Prostate gland (tissue), 2 donors: Measurements from ENCODE around the gene ZNF761. TPM values are rescaled to one million over a fixed set of nuclear protein-coding genes. Genes with fewer than 3 reads are reported as not detected.
"Not testable (repeated sequence)": the region's sequence is repeated elsewhere in the genome, so short reads cannot be mapped to it uniquely, and the experiment has no call there.

ENCODE experiments used
- DNase-seq: peaks from one replicate; pipeline ENCODE4 v3.0.0-alpha.2; 2019; ENCODE audit warnings: low spot score
- H3K27ac ChIP-seq, 2 donors: fragments of 200-600 bp; sonication (generic); 2 replicates each; pipeline ENCODE4 v1.5.1; 2017 to 2019
- H3K27me3 ChIP-seq: fragments of 200-600 bp; sonication (generic); replicated peaks from 2 replicates; pipeline ENCODE4 v1.5.1; 2019; ENCODE audit not compliant: insufficient read depth
- H3K36me3 ChIP-seq, 2 donors: fragments of 200-600 bp; sonication (generic); 1 replicate in 1 of 2; 2 replicates in 1 of 2; pipeline versions ENCODE4 v1.5.1 to v1.8.1; 2017 to 2019
- H3K4me1 ChIP-seq: fragments of 200-600 bp; sonication (generic); replicated peaks from 2 replicates; pipeline ENCODE4 v1.5.1; 2019
- H3K4me3 ChIP-seq, 2 donors: fragments of 200-600 bp; sonication (generic); 2 replicates each; pipeline ENCODE4 v1.5.1; 2017 to 2019
- H3K9me3 ChIP-seq: fragments of 200-600 bp; sonication (generic); 2 replicates; pipeline ENCODE4 v1.5.1; 2017
- CTCF ChIP-seq, 4 experiments: fragments of 200-600 bp in 2 of 4; fragments of 450-650 bp in 2 of 4; sonication (generic) in 2 of 4; IDR thresholded peaks; 1 replicate in 3 of 4; 2 replicates in 1 of 4; pipeline ENCODE4 v1.5.1; 2016 to 2019; ENCODE audit warnings: antibody characterized with exemption in 4 of 4, mild to moderate bottlenecking in 2 of 4, moderate library complexity in 2 of 4
- POLR2A ChIP-seq: fragments of 450-650 bp; IDR thresholded peaks from one replicate; pipeline ENCODE4 v1.6.1; 2016; ENCODE audit warnings: antibody characterized with exemption, mild to moderate bottlenecking
- POLR2AphosphoS5 ChIP-seq: sonication (generic); formaldehyde crosslinking; IDR thresholded peaks from one replicate; pipeline ENCODE4 v1.6.1; 2017; ENCODE audit warnings: antibody characterized with exemption
- WGBS: methylation state at CpG from one replicate; pipeline ENCODE4 v1.1.5; 2018; 5-methylcytosine and 5-hydroxymethylcytosine counted together
- intact Hi-C: fragments of 100-400 bp; cut with DNase I; formaldehyde crosslinking; loops from one replicate; pipeline ENCODE4 v1.14.2; 2022
- total RNA-seq, 2 donors: library from RNA; depleted of rRNA; stranded (reverse); fragments of >200 nt; gene quantifications; one replicate each; pipeline ENCODE4 v1.1.0, GENCODE V29; 2016

Gene ZNF761
- total RNA-seq, 2 donors from 2014 or later, result 48.3 to 51.7 TPM

GRCh38 chr19:53424968-53425597 lies 6.7 kb upstream of the ZNF761 start:
- peak; percentile 81 for DNase-seq
- intact Hi-C loops, result loop anchor here (5.0 kb wide), 2 partner anchors 92 to 322 kb away; no protein-coding TSS in a partner anchor
- TF ChIP-seq POLR2A (no peak), CTCF (IDR thresholded peaks at IDR 0.05) (peak; percentile 65 to 87 (median 82)), POLR2AphosphoS5 (peak; percentile 69)
- no peaks in the 10 kb centered on the region for H3K36me3 ChIP-seq
- H3K9me3 ChIP-seq, result no peaks in the 10 kb centered on the region
- 17% methylated on average over 9 of the region's 9 CpGs for WGBS
- peak overlapping the region; percentile 47 to 64 for H3K27ac ChIP-seq
- H3K4me1 ChIP-seq, result peaks cover 3% of the 10 kb centered on the region
- no peak overlapping the region for H3K4me3 ChIP-seq
- no peaks in the 10 kb centered on the region for H3K27me3 ChIP-seq

DNA sequence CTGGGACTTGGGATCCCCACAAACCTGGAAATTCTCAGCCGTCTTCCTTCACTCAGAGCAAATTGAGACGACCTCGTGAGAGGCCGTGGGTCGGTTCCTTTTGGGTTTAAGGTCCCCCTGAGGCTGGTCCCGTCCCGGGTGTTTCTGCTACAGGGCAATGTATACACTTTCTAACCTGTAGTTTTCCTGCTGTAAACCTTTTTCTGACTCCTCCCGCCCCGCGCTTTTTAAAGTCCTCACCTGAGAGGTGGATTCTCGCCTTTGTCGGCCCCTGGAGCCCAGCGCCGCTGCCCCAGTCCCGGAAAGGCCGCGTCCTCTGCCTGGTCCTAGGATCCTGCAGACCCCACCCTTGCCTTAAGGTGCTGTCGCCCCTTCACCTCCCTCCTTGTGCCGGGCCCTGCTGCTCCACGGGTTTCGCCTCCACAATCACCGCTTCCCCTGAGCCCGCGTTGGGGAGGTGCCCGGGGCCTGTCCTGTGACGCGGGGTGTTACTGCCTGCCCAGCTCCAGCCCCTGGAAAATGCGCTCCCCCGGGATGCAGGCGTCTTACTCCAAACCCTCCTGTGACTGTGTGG lies 391 bp downstream of the ZNF761 start:
- TF ChIP-seq POLR2AphosphoS5 (no peak), POLR2A (no peak), CTCF (IDR thresholded peaks at IDR 0.05) (no peak)
- no peaks in the 10 kb centered on the region for H3K9me3 ChIP-seq
- WGBS, result under 1% methylated on average over 30 of the region's 30 CpGs
- peak overlapping the region; percentile 54 to 59 for H3K4me3 ChIP-seq
- H3K27ac ChIP-seq, result peak overlapping the region; percentile 92 to 96
- no peaks in the 10 kb centered on the region for H3K36me3 ChIP-seq
- DNase-seq, result no peak
- H3K4me1 ChIP-seq, result no peaks in the 10 kb centered on the region
- intact Hi-C loops, result loop anchor here (5.0 kb wide), 1 partner anchor 40 kb away; no protein-coding TSS in a partner anchor
- no peaks in the 10 kb centered on the region for H3K27me3 ChIP-seq

GRCh38 chr19:53443809-53444208 lies 12.0 kb downstream of the ZNF761 start:
- DNase-seq, H3K27me3 ChIP-seq, H3K9me3 ChIP-seq, H3K4me1 ChIP-seq, H3K36me3 ChIP-seq, H3K4me3 ChIP-seq, intact Hi-C loops: not testable (repeated sequence)
- peak overlapping the region; percentile 38 to 82 for H3K27ac ChIP-seq
- WGBS, result 55% methylated on average over 2 of the region's 2 CpGs

DNA sequence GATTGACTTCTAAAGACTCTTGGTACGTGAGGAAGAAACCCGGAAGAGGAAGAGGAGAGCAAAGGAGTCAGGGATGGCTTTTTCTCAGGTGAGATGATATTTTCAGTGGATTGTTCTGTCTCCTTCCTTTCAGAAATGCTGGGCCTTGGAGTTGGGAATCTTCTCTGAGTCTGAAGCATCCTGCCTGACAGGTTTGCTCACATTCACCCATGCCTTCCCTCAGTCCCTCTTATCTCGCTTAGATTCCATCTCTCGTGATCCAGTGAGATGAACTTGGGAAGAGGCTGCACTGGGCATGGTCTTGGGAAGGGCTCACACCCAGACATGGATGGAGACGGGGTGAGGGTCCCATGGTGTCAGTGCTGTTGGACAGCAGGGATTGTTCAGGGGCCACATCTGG lies 15.4 kb downstream of the ZNF761 start:
- H3K4me1 ChIP-seq, H3K4me3 ChIP-seq, H3K36me3 ChIP-seq, intact Hi-C loops, H3K27me3 ChIP-seq, H3K9me3 ChIP-seq, DNase-seq: not testable (repeated sequence)
- WGBS, result 77% methylated on average over 5 of the region's 5 CpGs
- H3K27ac ChIP-seq, result peak overlapping the region in 1 of 2 donors; percentile 82

GRCh38 chr19:53455828-53456227 lies 24.0 kb downstream of the ZNF761 start:
- Histone ChIP-seq H3K4me1 (no peaks in the 10 kb centered on the region), H3K27ac (no peak overlapping the region), H3K27me3 (no peaks in the 10 kb centered on the region), H3K4me3 (no peak overlapping the region), H3K9me3 (no peaks in the 10 kb centered on the region), H3K36me3 (peaks cover 9 to 12% of the 10 kb centered on the region in 2 donors)
- intact Hi-C loops, result no loop called here
- TF ChIP-seq POLR2AphosphoS5 (no peak), POLR2A (no peak), CTCF (IDR thresholded peaks at IDR 0.05) (no peak)
- no peak for DNase-seq
- 94% methylated on average over 9 of the region's 9 CpGs for WGBS

- peak overlapping the region; percentile 39 to 72 for H3K27ac ChIP-seq
- 25% methylated on average over 11 of the region's 11 CpGs for WGBS
- H3K4me1 ChIP-seq, intact Hi-C loops, H3K4me3 ChIP-seq, H3K36me3 ChIP-seq, H3K9me3 ChIP-seq, H3K27me3 ChIP-seq: not testable (repeated sequence)
- DNase-seq, result peak; percentile 49
Measured at GRCh38 chr19:53460131-53460721, 28.4 kb downstream of the ZNF761 start.
